ENCODE data around the gene LAMC3. TPM values are rescaled to one million over a fixed set of nuclear protein-coding genes. Genes with fewer than 3 reads are reported as not detected.

Gene LAMC3
- total RNA-seq, 3 donors from 2014 or later: 2.1 to 8.5 (median 7.8) TPM

- DNase-seq (ENCODE audit: low spot score in 2 of 2): no peak
Measured at GRCh38 chr9:131076347-131077195, 67.6 kb downstream of the LAMC3 start.

GRCh38 chr9:131078427-131079366 is 69.7 kb downstream of the LAMC3 start:
- intact Hi-C loops (cut with DNase I; ENCODE audit: low total_unique reads): no loop called here
- no peak overlapping the region for H3K4me3 ChIP-seq
- H3K36me3 ChIP-seq: no peaks in the 10 kb centered on the region
- no peaks in the 10 kb centered on the region for H3K9me3 ChIP-seq
- DNase-seq (ENCODE audit: low spot score in 2 of 2): no peak
- H3K27me3 ChIP-seq: no peaks in the 10 kb centered on the region
- TF ChIP-seq POLR2A (IDR thresholded peaks at IDR 0.05) (no peak), POLR2AphosphoS5 (IDR thresholded peaks at IDR 0.05) (no peak), CTCF (IDR thresholded peaks at IDR 0.05) (no peak)
- H3K4me1 ChIP-seq: no peaks in the 10 kb centered on the region
- no peak overlapping the region for H3K27ac ChIP-seq

More at GRCh38 chr9:131076347-131077195, 67.6 kb downstream of the LAMC3 start:
- no peaks in the 10 kb centered on the region for H3K4me1 ChIP-seq
- TF ChIP-seq CTCF (IDR thresholded peaks at IDR 0.05): no peak
- TF ChIP-seq POLR2A (IDR thresholded peaks at IDR 0.05): no peak
- TF ChIP-seq POLR2AphosphoS5 (IDR thresholded peaks at IDR 0.05): no peak
- no peaks in the 10 kb centered on the region for H3K9me3 ChIP-seq
- H3K4me3 ChIP-seq: no peak overlapping the region
- H3K27ac ChIP-seq: no peak overlapping the region
- no peaks in the 10 kb centered on the region for H3K36me3 ChIP-seq
- intact Hi-C loops (cut with DNase I; ENCODE audit: low total_unique reads): no loop called here
- H3K27me3 ChIP-seq: no peaks in the 10 kb centered on the region

GRCh38 chr9:131080589-131080988 is 71.6 kb downstream of the LAMC3 start:
- DNase-seq (ENCODE audit: low spot score in 2 of 2): no peak
- intact Hi-C loops (cut with DNase I; ENCODE audit: low total_unique reads): no loop called here
- Histone ChIP-seq H3K36me3 (no peaks in the 10 kb centered on the region), H3K27ac (no peak overlapping the region), H3K4me1 (no peaks in the 10 kb centered on the region), H3K4me3 (no peak overlapping the region), H3K27me3 (no peaks in the 10 kb centered on the region), H3K9me3 (no peaks in the 10 kb centered on the region)
- TF ChIP-seq POLR2AphosphoS5 (IDR thresholded peaks at IDR 0.05) (no peak), CTCF (IDR thresholded peaks at IDR 0.05) (no peak), POLR2A (IDR thresholded peaks at IDR 0.05) (no peak)

GRCh38 chr9:131081868-131082267 is 72.9 kb downstream of the LAMC3 start:
- no peak overlapping the region for H3K27ac ChIP-seq
- H3K9me3 ChIP-seq: no peaks in the 10 kb centered on the region
- intact Hi-C loops (cut with DNase I; ENCODE audit: low total_unique reads): no loop called here
- DNase-seq (ENCODE audit: low spot score in 2 of 2): no peak
- no peak for TF ChIP-seq CTCF (IDR thresholded peaks at IDR 0.05)
- TF ChIP-seq POLR2AphosphoS5 (IDR thresholded peaks at IDR 0.05): no peak
- no peak for TF ChIP-seq POLR2A (IDR thresholded peaks at IDR 0.05)
- H3K27me3 ChIP-seq: no peaks in the 10 kb centered on the region
- H3K36me3 ChIP-seq: no peaks in the 10 kb centered on the region
- no peaks in the 10 kb centered on the region for H3K4me1 ChIP-seq
- H3K4me3 ChIP-seq: no peak overlapping the region

Measured in breast epithelium (tissue), 4 donors.